GM12891 (cell line): ENCODE measurements around the gene ABCA12.

Experiments used
- PAX5 ChIP-seq: IDR thresholded peaks from 2 replicates; pipeline ENCODE4 v1.6.1; 2011; ENCODE audit warnings: low read length, moderate library complexity, mild to moderate bottlenecking; ENCODE audit not compliant: insufficient read depth, severe bottlenecking
- POLR2A ChIP-seq: IDR thresholded peaks from 2 replicates; pipeline ENCODE4 v1.6.1; 2011; ENCODE audit warnings: low read depth, low read length, control low read depth
- POLR2AphosphoS5 ChIP-seq: IDR thresholded peaks from 2 replicates; pipeline ENCODE4 v1.6.1; 2011; ENCODE audit warnings: low read depth, low read length, control low read depth
- SPI1 ChIP-seq: IDR thresholded peaks from 2 replicates; pipeline ENCODE4 v1.6.1; 2011; ENCODE audit warnings: low read depth, low read length, control low read depth
- TAF1 ChIP-seq: IDR thresholded peaks from 2 replicates; pipeline ENCODE4 v1.6.1; 2011; ENCODE audit warnings: low read depth, low read length, control low read depth

DNA sequence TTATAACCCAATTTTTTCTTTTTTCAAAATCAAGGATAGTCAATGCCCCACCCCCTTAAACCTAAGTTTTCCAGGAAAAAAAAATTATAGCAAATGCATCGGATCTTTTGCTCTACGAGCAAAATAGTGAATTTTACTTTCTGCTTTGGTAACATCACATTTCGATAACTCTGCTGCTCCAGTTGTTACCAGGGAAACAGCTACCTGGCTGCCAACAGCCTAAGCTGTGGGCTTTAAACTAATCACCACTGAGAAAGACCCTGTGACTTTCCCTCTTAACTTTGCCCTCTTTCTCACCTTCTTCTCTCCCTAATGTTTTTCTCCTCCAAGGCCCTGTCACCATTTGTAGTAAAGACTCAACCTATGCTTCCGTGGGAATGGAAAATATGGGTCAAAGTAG, 145.5 kb downstream of the ABCA12 start:
- TF ChIP-seq TAF1 (no peak), POLR2A (no peak), POLR2AphosphoS5 (no peak), PAX5 (no peak), SPI1 (no peak)
